GM21529 (cell line): ENCODE measurements around the gene GPR83.
"Not testable (repeated sequence)": the region's sequence is repeated elsewhere in the genome, so short reads cannot be mapped to it uniquely, and the experiment has no call there.

Source experiments
- ATAC-seq: cut with Tn5 transposase; IDR thresholded peaks from one replicate; pipeline ENCODE4 v1.9.1; 2021; ENCODE audit not compliant: unreplicated experiment

Gene GPR83

DNA sequence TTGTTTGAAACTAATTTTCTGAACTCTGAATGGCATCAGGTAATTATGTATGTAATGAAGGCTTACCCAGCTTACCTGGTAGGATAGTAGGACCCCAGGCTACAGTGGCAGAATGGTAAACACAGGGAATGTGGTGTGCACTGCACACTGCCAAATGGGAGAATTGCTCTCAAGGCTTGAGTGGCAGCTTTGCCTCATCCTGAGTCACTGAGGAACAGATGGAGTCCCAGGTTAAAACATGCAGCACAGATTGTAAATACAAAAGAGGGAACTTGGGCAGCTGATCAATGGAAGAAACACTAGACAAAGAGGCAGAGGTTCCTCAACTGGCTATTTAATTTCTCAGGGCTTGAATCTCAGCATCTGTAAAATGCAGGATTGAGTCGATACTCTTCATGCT, 24.4 kb downstream of the GPR83 start:
- ATAC-seq, result no peak

DNA sequence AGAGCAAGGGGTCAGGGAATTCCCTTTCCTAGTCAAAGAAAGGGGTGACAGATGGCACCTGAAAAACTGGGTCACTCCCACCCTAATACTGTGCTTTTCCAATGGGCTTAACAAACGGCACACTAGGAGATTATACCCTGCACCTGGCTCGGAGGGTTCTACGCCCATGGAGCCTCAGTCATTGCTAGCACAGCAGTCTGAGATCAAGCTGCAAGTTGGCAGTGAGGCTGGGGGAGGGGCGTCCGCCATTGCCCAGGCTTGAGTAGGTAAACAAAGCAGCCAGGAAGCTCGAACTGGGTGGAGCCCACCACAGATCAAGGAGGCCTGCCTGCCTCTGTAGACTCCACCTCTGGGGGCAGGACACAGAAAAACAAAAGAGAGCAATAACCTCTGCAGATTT, 30.6 kb downstream of the GPR83 start:
- ATAC-seq, result not testable (repeated sequence)

DNA sequence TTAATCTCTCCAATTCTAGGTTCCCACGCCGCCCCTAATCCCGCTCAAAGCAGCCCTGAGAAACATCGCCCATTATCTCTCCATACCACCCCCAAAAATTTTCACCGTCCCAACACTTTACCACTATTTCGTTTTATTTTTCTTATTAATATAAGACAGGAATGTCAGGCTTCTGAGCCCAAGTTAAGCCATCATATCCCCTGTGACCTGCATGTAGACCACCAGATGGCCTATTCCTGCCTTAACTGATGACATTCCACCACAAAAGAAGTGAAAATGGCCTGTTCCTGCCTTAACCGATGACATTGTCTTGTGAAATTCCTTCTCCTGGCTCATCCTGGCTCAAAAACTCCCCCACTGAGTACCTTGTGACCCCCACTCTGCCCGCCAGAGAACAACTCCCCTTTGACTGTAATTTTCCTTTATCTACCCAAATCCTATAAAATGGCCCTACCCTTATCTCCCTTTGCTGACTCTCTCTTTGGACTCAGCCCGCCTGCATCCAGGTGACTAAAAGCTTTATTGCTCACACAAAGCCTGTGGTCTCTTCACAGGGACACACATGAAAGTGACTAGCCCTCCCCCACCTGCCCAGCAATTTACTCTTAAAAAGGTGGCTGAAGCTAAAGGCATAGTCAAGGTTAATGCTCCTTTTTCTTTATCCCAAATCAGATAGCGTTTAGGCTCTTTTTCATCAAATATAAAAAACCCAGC, 50.2 kb downstream of the GPR83 start:
- not testable (repeated sequence) for ATAC-seq

DNA sequence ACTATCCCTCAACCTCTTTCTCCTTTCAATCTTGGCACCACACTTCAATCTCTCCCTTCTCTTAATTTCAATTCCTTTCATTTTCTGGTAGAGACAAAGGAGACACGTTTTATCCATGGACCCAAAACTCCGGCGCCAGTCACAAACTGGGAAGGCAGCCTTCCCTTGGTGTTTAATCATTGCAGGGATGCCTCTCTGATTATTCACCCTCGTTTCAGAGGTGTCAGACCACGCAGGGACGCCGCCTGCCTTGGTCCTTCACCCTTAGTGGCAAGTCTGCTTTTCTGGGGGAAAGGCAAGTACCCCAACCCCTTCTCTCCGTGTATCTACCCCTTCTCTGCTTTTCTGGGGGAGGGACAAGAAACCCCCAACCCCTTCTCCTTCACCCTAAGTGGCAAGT, 54.9 kb downstream of the GPR83 start:
- not testable (repeated sequence) for ATAC-seq

DNA sequence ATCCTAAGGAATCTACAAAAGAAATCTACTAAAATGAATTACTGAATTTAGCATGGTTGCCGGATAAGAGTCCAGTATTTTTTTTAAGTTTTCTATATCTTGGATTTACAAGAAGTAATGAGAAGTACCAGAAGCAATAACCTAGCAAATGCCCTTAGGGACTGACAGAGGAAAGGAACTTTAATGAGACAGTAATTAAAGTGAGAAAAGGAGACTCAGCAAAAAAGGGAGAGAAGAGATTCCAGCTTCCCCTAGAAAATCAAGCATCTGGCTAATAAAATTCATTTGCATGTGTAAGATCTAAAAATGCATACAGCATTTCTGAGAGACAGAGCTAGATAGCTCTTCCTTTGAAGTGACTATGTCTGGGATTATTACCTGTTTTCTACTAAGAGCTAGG, 57.7 kb downstream of the GPR83 start:
- ATAC-seq, result no peak

DNA sequence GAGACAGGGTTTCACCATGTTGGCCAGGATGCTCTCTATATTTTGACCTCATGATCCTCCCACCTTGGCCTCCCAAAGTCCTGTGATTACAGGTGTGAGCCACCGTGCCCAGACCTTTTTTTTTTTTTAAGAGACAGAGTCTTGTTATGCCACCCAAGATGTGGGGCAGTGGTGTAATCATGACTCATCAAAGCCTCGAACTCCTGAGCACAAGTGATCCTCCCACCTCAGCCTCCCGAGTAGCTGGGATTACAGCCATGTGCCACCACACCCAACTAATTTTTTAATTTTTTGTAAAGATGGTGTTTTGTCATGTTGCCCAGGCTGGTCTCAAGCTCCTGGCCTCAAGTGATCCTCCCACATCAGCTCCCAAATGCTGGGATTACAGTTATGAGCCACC, 59.0 kb downstream of the GPR83 start:
- ATAC-seq, result no peak

DNA sequence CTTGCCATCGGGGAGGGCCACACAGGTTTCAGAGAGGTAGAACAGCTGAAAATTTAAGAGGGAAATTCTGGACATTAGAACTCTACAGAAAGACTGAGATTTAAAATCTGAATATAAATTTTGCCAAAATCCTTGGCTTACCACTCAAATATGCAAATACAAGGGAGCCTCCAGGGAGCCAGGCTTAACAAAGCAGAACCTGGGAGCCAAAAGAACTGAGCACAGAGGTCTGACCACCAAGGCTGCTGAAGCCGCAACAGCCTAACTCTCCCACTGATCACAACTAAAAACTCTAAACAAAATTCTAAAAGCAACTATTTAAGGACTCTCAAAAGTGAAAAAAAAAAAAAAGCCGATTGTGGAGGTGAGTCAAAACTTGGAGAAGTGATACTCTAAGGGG, 62.6 kb downstream of the GPR83 start:
- no peak for ATAC-seq

DNA sequence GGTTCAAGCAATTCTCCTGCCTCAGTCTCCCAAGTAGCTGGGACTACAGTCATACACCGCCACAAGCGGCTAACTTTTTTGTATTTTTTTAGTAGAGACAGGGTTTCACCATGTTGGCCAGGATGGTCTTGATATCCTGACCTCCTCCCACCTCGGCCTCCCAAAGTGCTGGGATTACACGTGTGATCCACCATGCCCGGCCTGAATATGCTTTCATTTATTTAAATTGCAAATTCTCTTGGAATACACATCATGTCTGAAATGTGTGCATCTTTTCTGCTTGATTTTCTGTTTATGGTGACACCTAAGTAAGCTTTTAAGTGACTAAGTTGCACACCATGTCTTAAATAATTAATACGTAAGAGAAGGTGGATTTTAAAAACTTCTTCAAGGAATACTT, 65.2 kb downstream of the GPR83 start:
- no peak for ATAC-seq

DNA sequence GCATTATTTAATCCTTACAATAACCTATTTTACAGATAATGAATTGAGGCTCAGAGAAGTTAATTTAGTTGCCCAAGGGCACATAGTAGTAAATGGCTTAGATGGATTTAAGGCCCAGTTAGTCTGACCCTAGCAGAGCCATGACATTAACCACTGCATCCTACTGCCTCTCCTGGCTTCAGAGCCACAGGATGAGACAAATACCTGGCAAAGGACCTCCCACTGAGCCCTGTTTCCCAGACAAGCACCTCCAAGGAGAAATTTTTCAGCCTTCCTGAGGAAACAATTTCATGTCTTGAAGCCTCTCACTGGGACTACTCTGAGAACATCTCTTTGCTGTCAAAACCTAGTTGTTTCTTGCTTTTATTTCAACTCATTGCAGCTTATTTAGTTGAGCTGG, 68.4 kb downstream of the GPR83 start:
- no peak for ATAC-seq

DNA sequence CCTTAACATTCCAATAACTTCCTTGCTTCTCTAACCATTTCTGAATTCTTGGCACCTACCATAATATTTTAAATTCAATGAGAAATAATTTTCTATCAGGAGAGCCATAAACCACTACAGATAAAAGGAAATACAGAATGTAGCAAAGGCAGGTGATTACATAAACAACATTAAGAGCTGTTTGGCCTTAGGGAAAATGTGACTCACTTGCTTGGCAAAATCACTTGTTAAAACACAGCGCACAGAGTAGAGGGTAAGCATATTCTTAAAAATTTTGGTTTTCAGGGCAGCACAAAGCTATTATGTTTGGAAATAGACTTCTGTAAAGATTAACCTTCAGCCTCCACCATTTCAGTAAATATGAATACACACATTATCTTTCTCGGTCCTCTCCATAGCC, 70.4 kb downstream of the GPR83 start:
- no peak for ATAC-seq

DNA sequence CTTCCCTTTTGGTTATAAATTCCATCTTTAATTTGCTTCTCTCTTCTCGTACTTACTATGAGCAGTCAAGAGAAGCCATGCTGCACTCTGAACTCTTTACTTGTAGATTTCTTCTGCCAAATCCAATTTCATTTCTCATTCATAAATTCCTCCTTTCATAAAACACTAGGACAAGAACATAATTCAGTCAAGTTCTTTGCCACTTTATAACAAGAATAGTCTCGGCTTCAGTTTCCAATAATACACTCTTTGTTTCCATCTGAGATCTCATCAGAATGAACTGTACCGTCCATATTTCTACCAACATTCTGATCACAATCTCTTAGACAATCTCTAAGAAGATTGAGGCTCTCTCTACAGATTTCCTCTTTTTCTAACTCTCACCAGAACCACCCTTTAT, 71.7 kb downstream of the GPR83 start:
- ATAC-seq, result no peak

DNA sequence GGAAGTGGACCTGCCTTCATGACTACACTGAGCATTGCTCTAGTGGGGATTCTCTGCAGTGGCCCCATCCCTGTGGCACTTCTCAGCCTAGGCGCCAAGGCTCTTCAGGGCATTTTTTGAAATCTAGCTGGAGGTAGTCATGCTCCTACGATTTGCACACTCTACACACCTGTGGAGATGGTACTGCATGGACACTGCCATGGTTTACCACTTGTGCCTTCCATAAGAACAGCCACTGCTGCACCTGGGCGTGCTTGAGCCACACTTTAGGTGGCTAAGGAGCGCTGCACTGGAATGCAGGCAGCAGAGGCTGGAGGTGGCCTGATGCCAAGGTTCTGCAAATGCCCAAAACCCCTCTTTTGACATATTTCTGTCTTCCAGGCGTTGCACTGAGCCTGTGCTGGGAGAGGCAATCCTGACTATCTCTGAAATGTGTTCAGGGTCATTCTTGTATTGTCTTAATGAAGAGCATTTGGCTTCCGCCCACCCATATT, 72.6 kb downstream of the GPR83 start:
- ATAC-seq, result no peak
